Measurements from ENCODE around the gene EXOC7.
"Not testable (repeated sequence)": the region's sequence is repeated elsewhere in the genome, so short reads cannot be mapped to it uniquely, and the experiment has no call there.

The EXOC7 gene

GRCh38 chr17:76044475-76045007 is 59.0 kb downstream of the EXOC7 start:
- DNase-seq (ENCODE audit: low read depth): not testable (repeated sequence)

- DNase-seq (ENCODE audit: low read depth): not testable (repeated sequence)
These were observed 60.7 kb downstream of the EXOC7 start for GRCh38 chr17:76042868-76043267.

- no peak for DNase-seq (ENCODE audit: low read depth)
These were observed 63.2 kb downstream of the EXOC7 start for GRCh38 chr17:76040376-76040775.

GRCh38 chr17:76039121-76039520 is 64.5 kb downstream of the EXOC7 start:
- no peak for DNase-seq (ENCODE audit: low read depth)

GRCh38 chr17:76038050-76038449 is 65.5 kb downstream of the EXOC7 start:
- no peak for DNase-seq (ENCODE audit: low read depth)

GRCh38 chr17:76036497-76037261 is 66.9 kb downstream of the EXOC7 start:
- DNase-seq (ENCODE audit: low read depth): no peak

- no peak for DNase-seq (ENCODE audit: low read depth)
These were observed 68.9 kb downstream of the EXOC7 start for GRCh38 chr17:76034428-76035350.

GRCh38 chr17:76033139-76033538 is 70.4 kb downstream of the EXOC7 start:
- no peak for DNase-seq (ENCODE audit: low read depth)

- DNase-seq (ENCODE audit: low read depth): no peak
These were observed 70.8 kb downstream of the EXOC7 start for GRCh38 chr17:76032780-76033108.

GRCh38 chr17:76032073-76032779 is 71.4 kb downstream of the EXOC7 start:
- DNase-seq (ENCODE audit: low read depth): no peak

Data from activated T-helper 9 cell treated with anti-CD3 and anti-CD28 coated beads, Interleukin-2, amount 50 U/mL, for 16 hours (primary cell).